Measurements from ENCODE around the gene EEF1AKMT3.

The EEF1AKMT3 gene

DNA sequence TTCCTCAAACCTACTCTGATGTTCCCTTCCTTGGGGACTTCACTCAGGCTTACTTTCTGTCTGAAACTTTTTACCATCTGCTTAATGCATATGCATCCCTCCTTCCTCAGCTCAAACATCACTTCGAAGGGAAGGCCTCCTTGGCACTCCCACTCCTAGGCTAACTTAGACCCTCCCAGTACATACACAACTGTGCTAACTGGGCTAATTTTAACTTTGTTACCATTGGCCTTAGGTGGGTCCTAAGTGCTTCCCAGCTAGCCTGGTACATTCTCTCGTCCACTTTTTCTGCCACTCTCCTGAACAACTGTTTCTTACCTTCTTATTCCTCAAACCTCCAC, 3.8 kb downstream of the EEF1AKMT3 start:
- FAIRE-seq (no peak), DNase-seq (ENCODE audit: insufficient read length, low spot score) (no peak)

GRCh38 chr12:57777367-57777766, 5.0 kb downstream of the EEF1AKMT3 start:
- TF ChIP-seq, protein P1, sequence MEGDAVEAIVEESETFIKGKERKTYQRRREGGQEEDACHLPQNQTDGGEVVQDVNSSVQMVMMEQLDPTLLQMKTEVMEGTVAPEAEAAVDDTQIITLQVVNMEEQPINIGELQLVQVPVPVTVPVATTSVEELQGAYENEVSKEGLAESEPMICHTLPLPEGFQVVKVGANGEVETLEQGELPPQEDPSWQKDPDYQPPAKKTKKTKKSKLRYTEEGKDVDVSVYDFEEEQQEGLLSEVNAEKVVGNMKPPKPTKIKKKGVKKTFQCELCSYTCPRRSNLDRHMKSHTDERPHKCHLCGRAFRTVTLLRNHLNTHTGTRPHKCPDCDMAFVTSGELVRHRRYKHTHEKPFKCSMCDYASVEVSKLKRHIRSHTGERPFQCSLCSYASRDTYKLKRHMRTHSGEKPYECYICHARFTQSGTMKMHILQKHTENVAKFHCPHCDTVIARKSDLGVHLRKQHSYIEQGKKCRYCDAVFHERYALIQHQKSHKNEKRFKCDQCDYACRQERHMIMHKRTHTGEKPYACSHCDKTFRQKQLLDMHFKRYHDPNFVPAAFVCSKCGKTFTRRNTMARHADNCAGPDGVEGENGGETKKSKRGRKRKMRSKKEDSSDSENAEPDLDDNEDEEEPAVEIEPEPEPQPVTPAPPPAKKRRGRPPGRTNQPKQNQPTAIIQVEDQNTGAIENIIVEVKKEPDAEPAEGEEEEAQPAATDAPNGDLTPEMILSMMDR (IDR thresholded peaks at IDR 0.05; ENCODE audit: insufficient read depth, missing control alignments) = no peak
- FAIRE-seq = no peak
- DNase-seq (ENCODE audit: insufficient read length, low spot score) = no peak

More for the DNA sequence above, 3.8 kb downstream of the EEF1AKMT3 start:
- TF ChIP-seq, protein P1 (IDR thresholded peaks at IDR 0.05; ENCODE audit: insufficient read depth, missing control alignments) = no peak

GRCh38 chr12:57777911-57778310, 5.5 kb downstream of the EEF1AKMT3 start:
- FAIRE-seq (no peak), DNase-seq (ENCODE audit: insufficient read length, low spot score) (no peak)
- TF ChIP-seq, protein P1 (IDR thresholded peaks at IDR 0.05; ENCODE audit: insufficient read depth, missing control alignments) = no peak

DNA sequence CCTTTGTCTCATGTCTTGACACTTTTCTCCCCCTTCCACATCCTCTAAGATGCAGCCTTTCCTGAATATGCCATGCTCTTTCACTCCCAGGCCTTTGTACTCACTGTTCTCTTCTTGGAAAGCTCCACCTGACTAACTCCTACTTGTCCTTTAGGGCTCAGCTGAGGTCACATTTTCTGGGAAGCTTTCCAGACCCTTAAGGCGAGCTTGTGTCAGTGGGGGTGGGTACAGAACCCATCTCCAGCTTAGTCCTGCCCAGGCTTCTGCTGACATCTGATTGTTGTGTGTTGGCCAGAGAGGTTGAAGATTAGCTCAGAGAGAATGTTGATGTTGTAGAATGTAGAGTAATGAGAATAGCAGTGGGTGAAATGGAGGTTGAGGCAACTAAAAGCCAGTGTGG, 7.3 kb downstream of the EEF1AKMT3 start:
- DNase-seq (ENCODE audit: insufficient read length, low spot score) = no peak
- TF ChIP-seq, protein P1 (IDR thresholded peaks at IDR 0.05; ENCODE audit: insufficient read depth, missing control alignments) = no peak
- FAIRE-seq = no peak

DNA sequence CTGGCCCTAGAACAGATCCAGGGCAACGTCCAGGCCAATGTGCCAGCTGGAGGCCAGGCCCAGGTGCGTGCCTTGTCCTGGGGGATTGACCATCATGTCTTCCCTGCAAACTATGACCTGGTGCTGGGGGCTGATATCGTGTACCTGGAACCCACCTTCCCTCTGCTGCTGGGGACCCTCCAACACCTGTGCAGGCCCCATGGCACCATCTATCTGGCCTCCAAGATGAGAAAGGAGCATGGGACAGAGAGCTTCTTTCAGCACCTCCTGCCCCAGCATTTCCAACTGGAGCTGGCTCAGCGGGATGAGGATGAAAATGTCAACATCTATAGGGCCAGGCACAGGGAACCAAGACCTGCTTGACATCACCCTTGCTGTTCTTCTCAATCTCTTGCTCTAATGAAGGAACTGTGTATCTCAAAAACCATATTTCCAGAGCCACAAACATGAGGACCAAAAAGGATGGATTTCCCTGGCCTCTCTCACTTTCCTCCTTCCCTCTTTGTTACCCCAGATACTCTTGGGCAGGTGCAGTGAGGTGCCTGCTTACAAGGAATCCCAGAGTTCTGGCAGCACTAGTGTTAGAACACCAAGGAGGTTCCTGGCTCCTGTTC, 8.0 kb downstream of the EEF1AKMT3 start:
- DNase-seq (ENCODE audit: insufficient read length, low spot score) (no peak), FAIRE-seq (no peak)
- TF ChIP-seq, protein P1 (IDR thresholded peaks at IDR 0.05; ENCODE audit: insufficient read depth, missing control alignments) = no peak

DNA sequence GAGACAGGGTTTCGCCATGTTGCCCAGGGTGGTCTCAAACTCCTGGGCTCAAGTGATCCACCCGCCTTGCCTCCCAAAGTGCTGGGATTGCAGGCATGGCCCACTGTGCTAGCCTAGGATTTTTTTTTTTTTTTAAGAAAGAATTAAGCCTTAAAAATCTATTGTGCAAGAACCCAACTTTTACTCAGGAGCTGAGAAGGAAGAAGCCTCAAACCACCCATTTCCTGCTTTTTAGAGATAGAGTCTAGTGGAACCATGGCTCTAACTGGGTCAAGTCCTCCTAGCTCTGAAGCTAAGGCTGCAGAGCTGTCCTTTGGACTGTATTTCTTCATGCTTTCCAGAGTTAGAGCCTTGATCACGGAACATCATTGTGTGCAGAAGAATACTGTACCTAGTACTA, 8.8 kb downstream of the EEF1AKMT3 start:
- FAIRE-seq = no peak
- TF ChIP-seq, protein P1 (IDR thresholded peaks at IDR 0.05; ENCODE audit: insufficient read depth, missing control alignments) = no peak
- no peak for DNase-seq (ENCODE audit: insufficient read length, low spot score)

- FAIRE-seq = no peak
- TF ChIP-seq, protein P1 (IDR thresholded peaks at IDR 0.05; ENCODE audit: insufficient read depth, missing control alignments) = no peak
- DNase-seq (ENCODE audit: insufficient read length, low spot score) = no peak
Observed at GRCh38 chr12:57781801-57782200, 9.4 kb downstream of the EEF1AKMT3 start.

Measured in D721Med (cell line).